Stimulated activated naive CD4-positive, alpha-beta T cell treated with Interleukin-2 at 50 U/mL for 16 hours (primary cell): ENCODE measurements around the gene IL2RG.

Experiments used
- DNase-seq: peaks from one replicate; lab custom pipeline; 2025; lab: John Stamatoyannopoulos, UW

IL2RG gene

GRCh38 chrX:71111141-71111843, at the start of gene IL2RG:
Gene IL2RG (minus strand): TSS chrX:71111577. CDS start chrX:71111539, 38 bp downstream.
- DNase-seq, result peak; percentile 73

- no peak for DNase-seq
Measured at GRCh38 chrX:71160475-71160874, 49.1 kb upstream of the IL2RG start.

- no peak for DNase-seq
Measured at GRCh38 chrX:71159335-71159734, 48.0 kb upstream of the IL2RG start.

GRCh38 chrX:71158603-71159002, 47.2 kb upstream of the IL2RG start:
- DNase-seq, result no peak

- no peak for DNase-seq
Measured at GRCh38 chrX:71154641-71155040, 43.3 kb upstream of the IL2RG start.

GRCh38 chrX:71154196-71154595, 42.8 kb upstream of the IL2RG start:
- DNase-seq, result no peak

- no peak for DNase-seq
Measured at GRCh38 chrX:71151366-71151765, 40.0 kb upstream of the IL2RG start.

GRCh38 chrX:71148278-71148663, 36.9 kb upstream of the IL2RG start:
- DNase-seq, result no peak

- DNase-seq, result no peak
Measured at GRCh38 chrX:71147496-71148277, 36.3 kb upstream of the IL2RG start.

GRCh38 chrX:71144651-71145050, 33.3 kb upstream of the IL2RG start, which contains the start of gene NLGN3:
Gene NLGN3 (plus strand): TSS chrX:71144841. CDS start chrX:71147750, 2,909 bp downstream.
- DNase-seq, result no peak

GRCh38 chrX:71143508-71143907, 32.1 kb upstream of the IL2RG start:
- no peak for DNase-seq

GRCh38 chrX:71140440-71140839, 29.1 kb upstream of the IL2RG start:
- DNase-seq, result no peak

GRCh38 chrX:71131510-71131909, 20.1 kb upstream of the IL2RG start:
- no peak for DNase-seq

- DNase-seq, result peak; percentile 58
Measured at GRCh38 chrX:71128915-71129765, 17.8 kb upstream of the IL2RG start.

- no peak for DNase-seq
Measured at GRCh38 chrX:71128166-71128833, 16.9 kb upstream of the IL2RG start.

- no peak for DNase-seq
Measured at GRCh38 chrX:71118985-71119535, 7.7 kb upstream of the IL2RG start.

- peak; percentile 78 for DNase-seq
Measured at GRCh38 chrX:71118032-71118984, 6.9 kb upstream of the IL2RG start, which contains the start of gene MED12. Gene MED12 (plus strand): TSS chrX:71118596. CDS start chrX:71118755, 159 bp downstream.

- no peak for DNase-seq
Measured at GRCh38 chrX:71117358-71117757, 6.0 kb upstream of the IL2RG start.

GRCh38 chrX:71111921-71112431, 599 bp upstream of the IL2RG start:
- no peak for DNase-seq

GRCh38 chrX:71109051-71109450, 2.3 kb downstream of the IL2RG start:
- no peak for DNase-seq
